Measurements from ENCODE around the gene RPN2. TPM values are rescaled to one million over a fixed set of nuclear protein-coding genes. Genes with fewer than 3 reads are reported as not detected.

Gene RPN2
- total and polyA plus RNA-seq, 4 donors, result 153 to 241 (median 177) TPM

- H3K9ac ChIP-seq (ENCODE audit: low read depth in 1 of 2, low read length in 2 of 2), result no peak overlapping the region
- peaks cover 0 to 4% (median 3%) of the 10 kb centered on the region in 4 donors for H3K4me1 ChIP-seq (ENCODE audit: control insufficient read depth in 4 of 4, insufficient read depth in 4 of 4, low read length in 3 of 4)
- H3K4me3 ChIP-seq (ENCODE audit: low read depth in 1 of 3, low read length in 3 of 3), result no peak overlapping the region
- H3K27ac ChIP-seq (ENCODE audit: low read depth in 1 of 2, low read length in 2 of 2), result no peak overlapping the region
- TF ChIP-seq RAD21 (IDR thresholded peaks at IDR 0.05) (peak; percentile 48 to 58), YY1 (IDR thresholded peaks at IDR 0.05) (peak; percentile 14), RXRA (IDR thresholded peaks at IDR 0.05) (peak in 1 of 2 donors; percentile 11), GABPA (IDR thresholded peaks at IDR 0.05 in 1 of 2, conservative IDR thresholded peaks at IDR 0.05 in 1 of 2) (no peak), JUND (IDR thresholded peaks at IDR 0.05) (peak; percentile 39 to 55), SP1 (IDR thresholded peaks at IDR 0.05) (no peak), CTCF (IDR thresholded peaks at IDR 0.05; ENCODE audit: low read depth, low read length, missing input control) (peak; percentile 64)
- H3K36me3 ChIP-seq (ENCODE audit: control insufficient read depth in 4 of 4, insufficient read depth in 3 of 4, low read depth in 1 of 4, low read length in 3 of 4), result peaks cover 12 to 64% (median 46%) of the 10 kb centered on the region in 4 donors
- WGBS, result 81% methylated on average over 6 of the region's 6 CpGs
- H3K9me3 ChIP-seq (ENCODE audit: control insufficient read depth in 4 of 4, low read length in 3 of 4), result no peaks in the 10 kb centered on the region
- H3K27me3 ChIP-seq (ENCODE audit: control insufficient read depth in 4 of 4, insufficient read depth in 4 of 4, low read length in 3 of 4), result no peaks in the 10 kb centered on the region
- DNase-seq (ENCODE audit: low spot score), result no peak
These were observed 23.3 kb downstream of the RPN2 start for GRCh38 chr20:37202267-37202943.

GRCh38 chr20:37204056-37204455 lies 24.9 kb downstream of the RPN2 start:
- WGBS, result 90% methylated on average over 3 of the region's 3 CpGs
- no peak overlapping the region for H3K27ac ChIP-seq (ENCODE audit: low read depth in 1 of 2, low read length in 2 of 2)
- H3K36me3 ChIP-seq (ENCODE audit: control insufficient read depth in 4 of 4, insufficient read depth in 3 of 4, low read depth in 1 of 4, low read length in 3 of 4), result peaks cover 15 to 69% (median 50%) of the 10 kb centered on the region in 4 donors
- H3K9me3 ChIP-seq (ENCODE audit: control insufficient read depth in 4 of 4, low read length in 3 of 4), result no peaks in the 10 kb centered on the region
- H3K27me3 ChIP-seq (ENCODE audit: control insufficient read depth in 4 of 4, insufficient read depth in 4 of 4, low read length in 3 of 4), result no peaks in the 10 kb centered on the region
- no peak overlapping the region for H3K4me3 ChIP-seq (ENCODE audit: low read depth in 1 of 3, low read length in 3 of 3)
- no peak for DNase-seq (ENCODE audit: low spot score)
- peaks cover 0 to 4% (median 3%) of the 10 kb centered on the region in 4 donors for H3K4me1 ChIP-seq (ENCODE audit: control insufficient read depth in 4 of 4, insufficient read depth in 4 of 4, low read length in 3 of 4)
- no peak overlapping the region for H3K9ac ChIP-seq (ENCODE audit: low read depth in 1 of 2, low read length in 2 of 2)
- no peak for TF ChIP-seq RAD21 (IDR thresholded peaks at IDR 0.05)
- TF ChIP-seq, protein P1, sequence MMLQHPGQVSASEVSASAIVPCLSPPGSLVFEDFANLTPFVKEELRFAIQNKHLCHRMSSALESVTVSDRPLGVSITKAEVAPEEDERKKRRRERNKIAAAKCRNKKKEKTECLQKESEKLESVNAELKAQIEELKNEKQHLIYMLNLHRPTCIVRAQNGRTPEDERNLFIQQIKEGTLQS (IDR thresholded peaks at IDR 0.05), result no peak
- no peak for TF ChIP-seq FOXA1 (IDR thresholded peaks at IDR 0.05)
- TF ChIP-seq HNF4G (IDR thresholded peaks at IDR 0.05), result no peak
- no peak for TF ChIP-seq REST (IDR thresholded peaks at IDR 0.05)
- no peak for TF ChIP-seq GABPA (IDR thresholded peaks at IDR 0.05 in 1 of 2, conservative IDR thresholded peaks at IDR 0.05 in 1 of 2)
- TF ChIP-seq JUND (IDR thresholded peaks at IDR 0.05), result no peak
- TF ChIP-seq HNF4A (conservative IDR thresholded peaks at IDR 0.05), result no peak
- TF ChIP-seq NR2F2 (IDR thresholded peaks at IDR 0.05), result no peak
- TF ChIP-seq RXRA (IDR thresholded peaks at IDR 0.05), result no peak
- TF ChIP-seq FOXA2 (IDR thresholded peaks at IDR 0.05), result no peak
- TF ChIP-seq SP1 (IDR thresholded peaks at IDR 0.05), result no peak
- TF ChIP-seq EGR1 (IDR thresholded peaks at IDR 0.05; ENCODE audit: low read depth in 2 of 2), result no peak
- TF ChIP-seq ZBTB33 (IDR thresholded peaks at IDR 0.05), result no peak
- no peak for TF ChIP-seq CTCF (IDR thresholded peaks at IDR 0.05; ENCODE audit: low read depth, low read length, missing input control)
- TF ChIP-seq YY1 (IDR thresholded peaks at IDR 0.05), result no peak
- no peak for TF ChIP-seq MAX (IDR thresholded peaks at IDR 0.05)

Measured in liver (tissue), 9 donors.